Esophagus squamous epithelium (tissue), 4 donors: Measurements from ENCODE around the gene SUSD1.
A peak's percentile ranks its signal among the peaks of the same experiment; 100 is the strongest.

ENCODE experiments used
- POLR2A ChIP-seq, 4 donors: fragments of 450-650 bp; IDR thresholded peaks; one replicate each; pipeline ENCODE4 v1.6.1; 2017; ENCODE audit warnings: antibody characterized with exemption in 4 of 4, mild to moderate bottlenecking in 4 of 4, moderate library complexity in 3 of 4
- TF ChIP-seq, protein P1 (sequence below), 6 experiments: fragments of 450-650 bp in 4 of 6; fragments of 200-600 bp in 2 of 6; sonication (generic) in 2 of 6; IDR thresholded peaks; one replicate each; pipeline ENCODE4 v1.5.1; 2016 to 2019; ENCODE audit warnings: antibody characterized with exemption in 6 of 6, mild to moderate bottlenecking in 4 of 6, moderate library complexity in 4 of 6

DNA sequence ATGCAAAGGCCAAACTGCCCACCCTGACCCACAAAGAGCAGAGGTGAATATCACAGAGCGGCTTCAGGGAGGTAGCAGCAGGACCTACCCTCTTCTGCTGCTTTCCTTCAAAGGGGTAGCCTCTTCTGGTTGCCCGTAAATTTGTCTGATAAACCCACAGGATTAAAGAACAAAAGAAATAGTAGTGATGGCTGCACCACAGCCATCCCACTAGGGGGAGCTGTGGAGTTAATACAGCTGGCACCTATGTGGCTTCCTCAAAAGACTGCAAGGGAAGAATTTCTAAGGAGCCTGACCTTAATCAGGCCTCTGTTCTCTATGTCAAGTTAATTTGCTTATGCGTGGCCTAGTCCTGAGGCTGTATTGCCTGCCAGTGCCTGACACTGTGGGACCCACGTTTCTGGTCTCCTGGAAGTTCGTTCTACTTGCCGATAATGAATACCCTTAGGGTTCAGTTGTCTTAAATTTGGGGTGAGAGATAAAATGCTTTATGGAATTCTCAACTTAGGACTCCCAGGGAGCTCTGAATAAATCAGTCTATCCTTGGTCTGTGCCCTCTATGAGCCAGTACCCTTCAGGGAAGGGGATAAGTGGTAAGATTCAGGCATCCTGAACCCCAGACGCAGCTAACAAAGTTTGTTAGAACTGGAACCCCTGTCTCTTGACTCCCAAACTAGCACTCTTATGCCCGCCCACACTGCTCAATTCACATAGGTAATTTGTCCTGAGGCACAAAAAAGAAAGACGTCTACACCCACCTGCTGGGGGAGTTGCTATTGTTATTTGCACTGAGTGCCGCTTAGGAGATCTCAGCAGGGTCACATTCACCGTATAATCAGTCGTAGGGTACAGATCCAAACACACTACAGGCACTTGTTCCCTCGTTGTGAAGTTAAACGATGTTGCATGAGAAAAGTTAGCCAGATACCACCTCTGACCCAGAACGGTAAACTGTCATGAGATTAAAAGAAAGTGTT, 77.1 kb downstream of the SUSD1 start:
- TF ChIP-seq, protein P1, sequence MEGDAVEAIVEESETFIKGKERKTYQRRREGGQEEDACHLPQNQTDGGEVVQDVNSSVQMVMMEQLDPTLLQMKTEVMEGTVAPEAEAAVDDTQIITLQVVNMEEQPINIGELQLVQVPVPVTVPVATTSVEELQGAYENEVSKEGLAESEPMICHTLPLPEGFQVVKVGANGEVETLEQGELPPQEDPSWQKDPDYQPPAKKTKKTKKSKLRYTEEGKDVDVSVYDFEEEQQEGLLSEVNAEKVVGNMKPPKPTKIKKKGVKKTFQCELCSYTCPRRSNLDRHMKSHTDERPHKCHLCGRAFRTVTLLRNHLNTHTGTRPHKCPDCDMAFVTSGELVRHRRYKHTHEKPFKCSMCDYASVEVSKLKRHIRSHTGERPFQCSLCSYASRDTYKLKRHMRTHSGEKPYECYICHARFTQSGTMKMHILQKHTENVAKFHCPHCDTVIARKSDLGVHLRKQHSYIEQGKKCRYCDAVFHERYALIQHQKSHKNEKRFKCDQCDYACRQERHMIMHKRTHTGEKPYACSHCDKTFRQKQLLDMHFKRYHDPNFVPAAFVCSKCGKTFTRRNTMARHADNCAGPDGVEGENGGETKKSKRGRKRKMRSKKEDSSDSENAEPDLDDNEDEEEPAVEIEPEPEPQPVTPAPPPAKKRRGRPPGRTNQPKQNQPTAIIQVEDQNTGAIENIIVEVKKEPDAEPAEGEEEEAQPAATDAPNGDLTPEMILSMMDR (IDR thresholded peaks at IDR 0.05): peak; percentile 81 to 91 (median 85)
- TF ChIP-seq POLR2A (IDR thresholded peaks at IDR 0.05): no peak
